Subcutaneous abdominal adipose tissue (tissue), 5 donors: Measurements from ENCODE around the gene UGT2B28.
"Not testable (repeated sequence)": the region's sequence is repeated elsewhere in the genome, so short reads cannot be mapped to it uniquely, and the experiment has no call there.

Experiments used
- H3K27ac ChIP-seq: one replicate; pipeline ENCODE4 v1.7.0; 2013; ENCODE audit warnings: low read depth, mild to moderate bottlenecking, inconsistent platforms, low read length, moderate library complexity
- H3K27me3 ChIP-seq, 5 donors: one replicate each; pipeline ENCODE4 v1.7.0; 2013; ENCODE audit warnings: low read length in 5 of 5, inconsistent platforms in 1 of 5; ENCODE audit not compliant: control insufficient read depth in 5 of 5, insufficient read depth in 4 of 5
- H3K36me3 ChIP-seq, 5 donors: one replicate each; pipeline ENCODE4 v1.7.0; 2013; ENCODE audit warnings: low read length in 5 of 5; ENCODE audit not compliant: control insufficient read depth in 5 of 5, insufficient read depth in 5 of 5
- H3K4me1 ChIP-seq, 5 donors: one replicate each; pipeline ENCODE4 v1.7.0; 2013; ENCODE audit warnings: low read length in 5 of 5, mild to moderate bottlenecking in 3 of 5, moderate library complexity in 1 of 5; ENCODE audit not compliant: control insufficient read depth in 5 of 5, insufficient read depth in 5 of 5
- H3K4me3 ChIP-seq, 5 donors: one replicate each; pipeline ENCODE4 v1.7.0; 2013; ENCODE audit warnings: low read length in 5 of 5, low read depth in 1 of 5
- H3K9ac ChIP-seq, 5 donors: one replicate each; pipeline ENCODE4 v1.7.0; 2013; ENCODE audit warnings: low read length in 5 of 5, mild to moderate bottlenecking in 4 of 5, moderate library complexity in 3 of 5
- H3K9me3 ChIP-seq, 5 donors: one replicate each; pipeline ENCODE4 v1.7.0; 2013; ENCODE audit warnings: low read length in 5 of 5; ENCODE audit not compliant: control insufficient read depth in 5 of 5
- donor health status: healthy.
- donor health status: healthy.
- donor health status: healthy.
- donor health status: healthy.
- donor health status: healthy.

Gene UGT2B28

GRCh38 chr4:69343114-69343513, 62.8 kb downstream of the UGT2B28 start:
- H3K4me3 ChIP-seq, H3K36me3 ChIP-seq, H3K4me1 ChIP-seq, H3K9me3 ChIP-seq, H3K9ac ChIP-seq, H3K27me3 ChIP-seq, H3K27ac ChIP-seq: not testable (repeated sequence)

GRCh38 chr4:69343558-69344420, 63.5 kb downstream of the UGT2B28 start:
- not testable (repeated sequence) for H3K4me1 ChIP-seq, H3K36me3 ChIP-seq, H3K4me3 ChIP-seq, H3K27me3 ChIP-seq, H3K9me3 ChIP-seq, H3K9ac ChIP-seq, H3K27ac ChIP-seq
